ENCODE data around the gene AIPL1.

DNA sequence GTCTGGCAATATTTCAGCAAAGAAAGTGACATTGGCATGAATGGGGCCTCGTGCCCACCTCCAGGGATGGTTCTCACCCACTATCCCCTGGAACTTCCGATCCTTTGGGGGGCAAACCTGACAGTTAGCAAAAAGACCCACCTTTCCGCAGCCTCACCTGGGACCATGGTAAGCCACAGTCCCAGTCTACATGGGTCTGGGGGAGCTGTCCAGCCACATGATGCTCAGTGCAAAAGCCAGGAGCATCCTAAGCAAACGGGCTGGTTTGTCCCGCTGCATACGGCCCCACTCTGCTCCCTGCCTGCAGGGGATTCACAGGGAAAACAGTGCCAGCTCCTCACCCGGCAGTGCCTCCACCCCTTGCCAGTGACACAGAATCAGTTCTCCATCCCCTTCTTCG, 19.3 kb downstream of the AIPL1 start:
- TF ChIP-seq, protein P1, sequence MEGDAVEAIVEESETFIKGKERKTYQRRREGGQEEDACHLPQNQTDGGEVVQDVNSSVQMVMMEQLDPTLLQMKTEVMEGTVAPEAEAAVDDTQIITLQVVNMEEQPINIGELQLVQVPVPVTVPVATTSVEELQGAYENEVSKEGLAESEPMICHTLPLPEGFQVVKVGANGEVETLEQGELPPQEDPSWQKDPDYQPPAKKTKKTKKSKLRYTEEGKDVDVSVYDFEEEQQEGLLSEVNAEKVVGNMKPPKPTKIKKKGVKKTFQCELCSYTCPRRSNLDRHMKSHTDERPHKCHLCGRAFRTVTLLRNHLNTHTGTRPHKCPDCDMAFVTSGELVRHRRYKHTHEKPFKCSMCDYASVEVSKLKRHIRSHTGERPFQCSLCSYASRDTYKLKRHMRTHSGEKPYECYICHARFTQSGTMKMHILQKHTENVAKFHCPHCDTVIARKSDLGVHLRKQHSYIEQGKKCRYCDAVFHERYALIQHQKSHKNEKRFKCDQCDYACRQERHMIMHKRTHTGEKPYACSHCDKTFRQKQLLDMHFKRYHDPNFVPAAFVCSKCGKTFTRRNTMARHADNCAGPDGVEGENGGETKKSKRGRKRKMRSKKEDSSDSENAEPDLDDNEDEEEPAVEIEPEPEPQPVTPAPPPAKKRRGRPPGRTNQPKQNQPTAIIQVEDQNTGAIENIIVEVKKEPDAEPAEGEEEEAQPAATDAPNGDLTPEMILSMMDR (IDR thresholded peaks at IDR 0.05) = no peak
- TF ChIP-seq HMGXB4 (CRISPR knock-in tag; IDR thresholded peaks at IDR 0.05) (no peak), TCF7 (CRISPR knock-in tag; IDR thresholded peaks at IDR 0.05; ENCODE audit: low read depth) (no peak), CBFB (CRISPR knock-in tag; IDR thresholded peaks at IDR 0.05; ENCODE audit: low read depth) (no peak), ZNF263 (CRISPR knock-in tag; IDR thresholded peaks at IDR 0.05; ENCODE audit: low read depth) (no peak), NR3C1 (CRISPR knock-in tag; conservative IDR thresholded peaks at IDR 0.05; ENCODE audit: low read depth) (no peak), TEAD4 (CRISPR knock-in tag; IDR thresholded peaks at IDR 0.05) (no peak), NFYB (CRISPR knock-in tag; conservative IDR thresholded peaks at IDR 0.05; ENCODE audit: low read depth) (no peak), CREB1 (CRISPR knock-in tag; IDR thresholded peaks at IDR 0.05) (no peak)
- TF ChIP-seq, protein P2, sequence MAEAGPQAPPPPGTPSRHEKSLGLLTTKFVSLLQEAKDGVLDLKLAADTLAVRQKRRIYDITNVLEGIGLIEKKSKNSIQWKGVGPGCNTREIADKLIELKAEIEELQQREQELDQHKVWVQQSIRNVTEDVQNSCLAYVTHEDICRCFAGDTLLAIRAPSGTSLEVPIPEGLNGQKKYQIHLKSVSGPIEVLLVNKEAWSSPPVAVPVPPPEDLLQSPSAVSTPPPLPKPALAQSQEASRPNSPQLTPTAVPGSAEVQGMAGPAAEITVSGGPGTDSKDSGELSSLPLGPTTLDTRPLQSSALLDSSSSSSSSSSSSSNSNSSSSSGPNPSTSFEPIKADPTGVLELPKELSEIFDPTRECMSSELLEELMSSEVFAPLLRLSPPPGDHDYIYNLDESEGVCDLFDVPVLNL (CRISPR knock-in tag; IDR thresholded peaks at IDR 0.05; ENCODE audit: borderline replicate concordance, low read depth) = no peak
- TF ChIP-seq, protein P3, sequence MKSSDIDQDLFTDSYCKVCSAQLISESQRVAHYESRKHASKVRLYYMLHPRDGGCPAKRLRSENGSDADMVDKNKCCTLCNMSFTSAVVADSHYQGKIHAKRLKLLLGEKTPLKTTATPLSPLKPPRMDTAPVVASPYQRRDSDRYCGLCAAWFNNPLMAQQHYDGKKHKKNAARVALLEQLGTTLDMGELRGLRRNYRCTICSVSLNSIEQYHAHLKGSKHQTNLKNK (CRISPR knock-in tag; IDR thresholded peaks at IDR 0.05) = no peak
- TF ChIP-seq, protein P4, sequence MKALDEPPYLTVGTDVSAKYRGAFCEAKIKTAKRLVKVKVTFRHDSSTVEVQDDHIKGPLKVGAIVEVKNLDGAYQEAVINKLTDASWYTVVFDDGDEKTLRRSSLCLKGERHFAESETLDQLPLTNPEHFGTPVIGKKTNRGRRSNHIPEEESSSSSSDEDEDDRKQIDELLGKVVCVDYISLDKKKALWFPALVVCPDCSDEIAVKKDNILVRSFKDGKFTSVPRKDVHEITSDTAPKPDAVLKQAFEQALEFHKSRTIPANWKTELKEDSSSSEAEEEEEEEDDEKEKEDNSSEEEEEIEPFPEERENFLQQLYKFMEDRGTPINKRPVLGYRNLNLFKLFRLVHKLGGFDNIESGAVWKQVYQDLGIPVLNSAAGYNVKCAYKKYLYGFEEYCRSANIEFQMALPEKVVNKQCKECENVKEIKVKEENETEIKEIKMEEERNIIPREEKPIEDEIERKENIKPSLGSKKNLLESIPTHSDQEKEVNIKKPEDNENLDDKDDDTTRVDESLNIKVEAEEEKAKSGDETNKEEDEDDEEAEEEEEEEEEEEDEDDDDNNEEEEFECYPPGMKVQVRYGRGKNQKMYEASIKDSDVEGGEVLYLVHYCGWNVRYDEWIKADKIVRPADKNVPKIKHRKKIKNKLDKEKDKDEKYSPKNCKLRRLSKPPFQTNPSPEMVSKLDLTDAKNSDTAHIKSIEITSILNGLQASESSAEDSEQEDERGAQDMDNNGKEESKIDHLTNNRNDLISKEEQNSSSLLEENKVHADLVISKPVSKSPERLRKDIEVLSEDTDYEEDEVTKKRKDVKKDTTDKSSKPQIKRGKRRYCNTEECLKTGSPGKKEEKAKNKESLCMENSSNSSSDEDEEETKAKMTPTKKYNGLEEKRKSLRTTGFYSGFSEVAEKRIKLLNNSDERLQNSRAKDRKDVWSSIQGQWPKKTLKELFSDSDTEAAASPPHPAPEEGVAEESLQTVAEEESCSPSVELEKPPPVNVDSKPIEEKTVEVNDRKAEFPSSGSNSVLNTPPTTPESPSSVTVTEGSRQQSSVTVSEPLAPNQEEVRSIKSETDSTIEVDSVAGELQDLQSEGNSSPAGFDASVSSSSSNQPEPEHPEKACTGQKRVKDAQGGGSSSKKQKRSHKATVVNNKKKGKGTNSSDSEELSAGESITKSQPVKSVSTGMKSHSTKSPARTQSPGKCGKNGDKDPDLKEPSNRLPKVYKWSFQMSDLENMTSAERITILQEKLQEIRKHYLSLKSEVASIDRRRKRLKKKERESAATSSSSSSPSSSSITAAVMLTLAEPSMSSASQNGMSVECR (CRISPR knock-in tag; IDR thresholded peaks at IDR 0.05; ENCODE audit: borderline replicate concordance) = no peak

All from WTC11 (cell line).